ENCODE measurements around the gene DHX38. TPM values are rescaled to one million over a fixed set of nuclear protein-coding genes. Genes with fewer than 3 reads are reported as not detected.
"Not testable (repeated sequence)": the region's sequence is repeated elsewhere in the genome, so short reads cannot be mapped to it uniquely, and the experiment has no call there.

DHX38 gene
- total RNA-seq, 1 donor from 2014 or later, result 43.1 TPM

- ATAC-seq; DNase-seq; intact Hi-C loops (cut with micrococcal nuclease): not testable (repeated sequence)
Measured at GRCh38 chr16:72076991-72077706, 16.5 kb upstream of the DHX38 start.

- intact Hi-C loops (cut with micrococcal nuclease), result no loop called here
- DNase-seq (no peak), ATAC-seq (no peak)
Measured at GRCh38 chr16:72083778-72084404, 9.8 kb upstream of the DHX38 start.

- intact Hi-C loops (cut with micrococcal nuclease), result no loop called here
- ATAC-seq, result no peak
- no peak for DNase-seq
Measured at GRCh38 chr16:72084445-72084844, 9.2 kb upstream of the DHX38 start.

GRCh38 chr16:72085002-72085401 is 8.6 kb upstream of the DHX38 start:
- ATAC-seq (peak; percentile 97), DNase-seq (peak; percentile 81)

GRCh38 chr16:72091217-72091616 is 2.4 kb upstream of the DHX38 start:
- intact Hi-C loops (cut with micrococcal nuclease), result no loop called here
- ATAC-seq (no peak), DNase-seq (no peak)

More at GRCh38 chr16:72085002-72085401, 8.6 kb upstream of the DHX38 start:
- intact Hi-C loops (cut with micrococcal nuclease), result no loop called here

- no peak for DNase-seq
- intact Hi-C loops (cut with micrococcal nuclease), result no loop called here
- ATAC-seq, result peak; percentile 52
Measured at GRCh38 chr16:72092832-72093447, 707 bp upstream of the DHX38 start.

GRCh38 chr16:72094266-72094610 is 591 bp downstream of the DHX38 start:
- no peak for ATAC-seq
- intact Hi-C loops (cut with micrococcal nuclease), result no loop called here

GRCh38 chr16:72098936-72099335 is 5.3 kb downstream of the DHX38 start:
- intact Hi-C loops (cut with micrococcal nuclease), result loop anchor here (2.0 kb wide), 1 partner anchor 32 kb away; no protein-coding TSS in a partner anchor
- ATAC-seq (no peak), DNase-seq (no peak)

More at GRCh38 chr16:72094266-72094610, 591 bp downstream of the DHX38 start:
- DNase-seq, result no peak

GRCh38 chr16:72099377-72099818 is 5.8 kb downstream of the DHX38 start:
- intact Hi-C loops (cut with micrococcal nuclease), result loop anchor here (2.0 kb wide), 1 partner anchor 33 kb away; no protein-coding TSS in a partner anchor
- ATAC-seq (peak; percentile 87), DNase-seq (no peak)

- intact Hi-C loops (cut with micrococcal nuclease), result no loop called here
Measured at GRCh38 chr16:72101195-72101594, 7.5 kb downstream of the DHX38 start.

GRCh38 chr16:72104905-72105304 is 11.3 kb downstream of the DHX38 start:
- no peak for DNase-seq
- intact Hi-C loops (cut with micrococcal nuclease), result no loop called here
- ATAC-seq, result no peak

More at GRCh38 chr16:72101195-72101594, 7.5 kb downstream of the DHX38 start:
- DNase-seq, result no peak
- no peak for ATAC-seq

- intact Hi-C loops (cut with micrococcal nuclease), result no loop called here
- ATAC-seq (no peak), DNase-seq (no peak)
Measured at GRCh38 chr16:72105978-72106377, 12.3 kb downstream of the DHX38 start.

GRCh38 chr16:72107371-72107770 is 13.7 kb downstream of the DHX38 start:
- DNase-seq (no peak), ATAC-seq (no peak)
- intact Hi-C loops (cut with micrococcal nuclease), result no loop called here

- intact Hi-C loops (cut with micrococcal nuclease), result no loop called here
- DNase-seq (no peak), ATAC-seq (no peak)
Measured at GRCh38 chr16:72108353-72109102, 14.9 kb downstream of the DHX38 start.

- intact Hi-C loops (cut with micrococcal nuclease), result no loop called here
- ATAC-seq (no peak), DNase-seq (no peak)
Measured at GRCh38 chr16:72109300-72109699, 15.7 kb downstream of the DHX38 start.

- intact Hi-C loops (cut with micrococcal nuclease), result no loop called here
- no peak for ATAC-seq
- no peak for DNase-seq
Measured at GRCh38 chr16:72109966-72110530, 16.4 kb downstream of the DHX38 start.

GRCh38 chr16:72110662-72111615 is 17.3 kb downstream of the DHX38 start:
- intact Hi-C loops (cut with micrococcal nuclease), result no loop called here
- ATAC-seq (no peak), DNase-seq (no peak)
